Measurements from ENCODE around the gene ZNF443. TPM values are rescaled to one million over a fixed set of nuclear protein-coding genes. Genes with fewer than 3 reads are reported as not detected.

Gene ZNF443
- total and polyA plus RNA-seq, 9 of the 15 experiments (the other 6 are each of a cell fraction or from before 2014, with no cell fraction given): 1.5 to 4.9 (median 2.8) TPM

- in situ Hi-C loops (cut with MboI): no loop called here
Measured at GRCh38 chr19:12379732-12380443, 60.9 kb downstream of the ZNF443 start.

More at GRCh38 chr19:12379732-12380443, 60.9 kb downstream of the ZNF443 start:
- no peaks in the 10 kb centered on the region for H3K4me1 ChIP-seq (replicated peaks in 1 of 2; ENCODE audit: control insufficient read depth in 2 of 2, insufficient read depth in 2 of 2, low read length in 2 of 2)
- no peak overlapping the region for H3K9ac ChIP-seq (ENCODE audit: insufficient read depth in 1 of 2, low read depth in 2 of 2, low read length in 2 of 2)
- 14% methylated on average over 5 of the region's 5 CpGs for WGBS (ENCODE audit: insufficient coverage, low coverage, missing lambda C conversion rate)
- H3K9me1 ChIP-seq (ENCODE audit: control insufficient read depth, insufficient read depth, low read length): no peaks in the 10 kb centered on the region
- DNase-seq (ENCODE audit: extremely low read depth in 1 of 4, low spot score in 3 of 4) (no peak), FAIRE-seq (no peak), ATAC-seq (no peak)
- no peak overlapping the region for H3K4me3 ChIP-seq
- no peaks in the 10 kb centered on the region for H3K36me3 ChIP-seq (ENCODE audit: control insufficient read depth, insufficient read depth, low read length)
- CTCF ChIA-PET (ENCODE audit: low intra/inter-chr PET ratio): no interaction called here
- H4K20me1 ChIP-seq (replicated peaks; ENCODE audit: control insufficient read depth, insufficient read depth, low read length): no peaks in the 10 kb centered on the region
- peaks cover 7% of the 10 kb centered on the region for H3K9me3 ChIP-seq (replicated peaks; ENCODE audit: control insufficient read depth, insufficient read depth, low read depth, low read length)
- no peak overlapping the region for H2AFZ ChIP-seq (ENCODE audit: low read depth, low read length)
- TF ChIP-seq THAP7 (CRISPR knock-in tag; IDR thresholded peaks at IDR 0.05): no peak
- TF ChIP-seq CCNT2 (IDR thresholded peaks at IDR 0.05; ENCODE audit: borderline replicate concordance, extremely low read depth, insufficient read length, low read depth, low read length): no peak
- TF ChIP-seq ZNF274 (IDR thresholded peaks at IDR 0.05; ENCODE audit: borderline replicate concordance, low read depth, low read length): peak; percentile 72; the same call in 1 of the 2 replicates
- peak; percentile 85 for TF ChIP-seq ZNF75A (CRISPR knock-in tag; IDR thresholded peaks at IDR 0.05)
- intact Hi-C loops (cut with micrococcal nuclease): loop anchor here (10.0 kb wide), 1 partner anchor 105 kb away; the partner anchor contains the start of gene ZNF709
- BruUV-seq (replicated peaks): no TSS peak
- no peaks in the 10 kb centered on the region for H3K27me3 ChIP-seq (ENCODE audit: control insufficient read depth in 2 of 2, insufficient read depth in 2 of 2, low read length in 2 of 2)
- H3K4me2 ChIP-seq (ENCODE audit: insufficient read depth, low read length): no peak overlapping the region
- POLR2A ChIA-PET: no interaction called here
- H3K79me2 ChIP-seq (ENCODE audit: control insufficient read depth, insufficient read depth, low read length): no peaks in the 10 kb centered on the region
- no peak overlapping the region for H3K27ac ChIP-seq (ENCODE audit: extremely low read depth, low read depth, low read length)

Other genes starting within 250 kb of the ZNF443 start
Only the 7 nearest of the 12 such genes appear.
- gene ZNF44, start 146.1 kb downstream of the ZNF443 start, total RNA-seq (2014; rRNA removed): 2.6 and 3.2 TPM in 2 replicates
- gene ZNF44, start 146.1 kb downstream of the ZNF443 start, total RNA-seq (2014; rRNA removed; fragmentation: Illumina TruSeq; extraction: Trizol): 8.3 TPM in 2 replicates
- gene ZNF44, start 146.1 kb downstream of the ZNF443 start, total RNA-seq (2015; rRNA removed; fragmentation: Illumina TruSeq; extraction: Trizol): 7.7 and 8.2 TPM in 2 replicates
- gene ZNF44, start 146.1 kb downstream of the ZNF443 start, total RNA-seq (2021): 3.2 and 3.9 TPM in 2 replicates
- gene ZNF44, start 146.1 kb downstream of the ZNF443 start, polyA plus RNA-seq (2011; rRNA removed): 2.7 and 4.4 TPM in 2 replicates
- 5.3 and 5.5 TPM in 2 replicates for gene ZNF44, start 146.1 kb downstream of the ZNF443 start, polyA plus RNA-seq (2014; fragmentation: Illumina TruSeq; extraction: Trizol)
- 1 to 10 TPM; 2.7 to 5.7 TPM for gene ZNF44, start 146.1 kb downstream of the ZNF443 start, polyA plus RNA-seq (2014; fragmentation: Nextera tagmentation; extraction: Ambion mirVana)
- gene ZNF44, start 146.1 kb downstream of the ZNF443 start, polyA plus RNA-seq (2014; rRNA removed): 3.9 and 4.4 TPM in 2 replicates
- gene ZNF563, start 107.4 kb downstream of the ZNF443 start, total RNA-seq (2014; rRNA removed): 0.73 and 0.98 TPM in 2 replicates
- 1.2 and 1.3 TPM in 2 replicates for gene ZNF563, start 107.4 kb downstream of the ZNF443 start, total RNA-seq (2014; rRNA removed; fragmentation: Illumina TruSeq; extraction: Trizol)
- gene ZNF563, start 107.4 kb downstream of the ZNF443 start, total RNA-seq (2015; rRNA removed; fragmentation: Illumina TruSeq; extraction: Trizol): 1.6 and 1.7 TPM in 2 replicates
- 0.69 and 1.5 TPM in 2 replicates for gene ZNF563, start 107.4 kb downstream of the ZNF443 start, total RNA-seq (2021)
- gene ZNF563, start 107.4 kb downstream of the ZNF443 start, polyA plus RNA-seq (2011; rRNA removed): 0.57 and 0.67 TPM in 2 replicates
- gene ZNF563, start 107.4 kb downstream of the ZNF443 start, polyA plus RNA-seq (2014; fragmentation: Illumina TruSeq; extraction: Trizol): 1.1 and 1.3 TPM in 2 replicates
- under 1 TPM; 0.37 to 0.74 TPM for gene ZNF563, start 107.4 kb downstream of the ZNF443 start, polyA plus RNA-seq (2014; fragmentation: Nextera tagmentation; extraction: Ambion mirVana)
- 1.00 and 2.9 TPM in 2 replicates for gene ZNF563, start 107.4 kb downstream of the ZNF443 start, polyA plus RNA-seq (2014; rRNA removed)
- gene ZNF442, start 75.3 kb downstream of the ZNF443 start, total RNA-seq (2014; rRNA removed): 3.9 and 5.2 TPM in 2 replicates
- 7.0 and 7.1 TPM in 2 replicates for gene ZNF442, start 75.3 kb downstream of the ZNF443 start, total RNA-seq (2014; rRNA removed; fragmentation: Illumina TruSeq; extraction: Trizol)
- 4.9 and 5.5 TPM in 2 replicates for gene ZNF442, start 75.3 kb downstream of the ZNF443 start, total RNA-seq (2015; rRNA removed; fragmentation: Illumina TruSeq; extraction: Trizol)
- 3.4 and 4.1 TPM in 2 replicates for gene ZNF442, start 75.3 kb downstream of the ZNF443 start, total RNA-seq (2021)
- 4.7 and 5.2 TPM in 2 replicates for gene ZNF442, start 75.3 kb downstream of the ZNF443 start, polyA plus RNA-seq (2011; rRNA removed)
- 2.5 TPM in 2 replicates for gene ZNF442, start 75.3 kb downstream of the ZNF443 start, polyA plus RNA-seq (2014; fragmentation: Illumina TruSeq; extraction: Trizol)
- gene ZNF442, start 75.3 kb downstream of the ZNF443 start, polyA plus RNA-seq (2014; fragmentation: Nextera tagmentation; extraction: Ambion mirVana): 1 to 10 TPM; 3.1 to 5.5 TPM
- 1.7 and 2.6 TPM in 2 replicates for gene ZNF442, start 75.3 kb downstream of the ZNF443 start, polyA plus RNA-seq (2014; rRNA removed)
- gene ZNF799, start 39.8 kb downstream of the ZNF443 start, total RNA-seq (2014; rRNA removed): 2.7 and 3.2 TPM in 2 replicates
- gene ZNF799, start 39.8 kb downstream of the ZNF443 start, total RNA-seq (2014; rRNA removed; fragmentation: Illumina TruSeq; extraction: Trizol): 4.6 TPM in 2 replicates
- gene ZNF799, start 39.8 kb downstream of the ZNF443 start, total RNA-seq (2015; rRNA removed; fragmentation: Illumina TruSeq; extraction: Trizol): 4.5 and 5.5 TPM in 2 replicates
- gene ZNF799, start 39.8 kb downstream of the ZNF443 start, total RNA-seq (2021): 2.9 and 3.6 TPM in 2 replicates
- 3.4 and 4.5 TPM in 2 replicates for gene ZNF799, start 39.8 kb downstream of the ZNF443 start, polyA plus RNA-seq (2011; rRNA removed)
- gene ZNF799, start 39.8 kb downstream of the ZNF443 start, polyA plus RNA-seq (2014; fragmentation: Illumina TruSeq; extraction: Trizol): 2.7 and 3.1 TPM in 2 replicates
- gene ZNF799, start 39.8 kb downstream of the ZNF443 start, polyA plus RNA-seq (2014; fragmentation: Nextera tagmentation; extraction: Ambion mirVana): 1 to 10 TPM in 1 of 2 experiments, under 1 TPM in 1; 0.63 to 2.2 TPM
- gene ZNF799, start 39.8 kb downstream of the ZNF443 start, polyA plus RNA-seq (2014; rRNA removed): 1.6 and 2.1 TPM in 2 replicates
- 0.12 and 0.18 TPM in 2 replicates for gene ZNF709, start 43.8 kb upstream of the ZNF443 start, total RNA-seq (2014; rRNA removed)
- gene ZNF709, start 43.8 kb upstream of the ZNF443 start, total RNA-seq (2014; rRNA removed; fragmentation: Illumina TruSeq; extraction: Trizol): 0.48 and 0.69 TPM in 2 replicates
- 0.58 and 0.64 TPM in 2 replicates for gene ZNF709, start 43.8 kb upstream of the ZNF443 start, total RNA-seq (2015; rRNA removed; fragmentation: Illumina TruSeq; extraction: Trizol)
- gene ZNF709, start 43.8 kb upstream of the ZNF443 start, total RNA-seq (2021): 0.27 and 0.63 TPM in 2 replicates
- gene ZNF709, start 43.8 kb upstream of the ZNF443 start, polyA plus RNA-seq (2011; rRNA removed): 0.36 and 0.69 TPM in 2 replicates
- gene ZNF709, start 43.8 kb upstream of the ZNF443 start, polyA plus RNA-seq (2014; fragmentation: Illumina TruSeq; extraction: Trizol): 0.11 and 0.13 TPM in 2 replicates
- gene ZNF709, start 43.8 kb upstream of the ZNF443 start, polyA plus RNA-seq (2014; fragmentation: Nextera tagmentation; extraction: Ambion mirVana): under 1 TPM; 0.13 to 0.15 TPM
- 0.07 and 0.22 TPM in 2 replicates for gene ZNF709, start 43.8 kb upstream of the ZNF443 start, polyA plus RNA-seq (2014; rRNA removed)
- 5.2 and 6.7 TPM in 2 replicates for gene ZNF564, start 110.5 kb upstream of the ZNF443 start, total RNA-seq (2014; rRNA removed)
- 7.0 and 10.8 TPM in 2 replicates for gene ZNF564, start 110.5 kb upstream of the ZNF443 start, total RNA-seq (2014; rRNA removed; fragmentation: Illumina TruSeq; extraction: Trizol)
- gene ZNF564, start 110.5 kb upstream of the ZNF443 start, total RNA-seq (2015; rRNA removed; fragmentation: Illumina TruSeq; extraction: Trizol): 6.1 and 6.4 TPM in 2 replicates
- gene ZNF564, start 110.5 kb upstream of the ZNF443 start, total RNA-seq (2021): 6.0 and 8.1 TPM in 2 replicates
- 4.5 and 5.4 TPM in 2 replicates for gene ZNF564, start 110.5 kb upstream of the ZNF443 start, polyA plus RNA-seq (2011; rRNA removed)
- gene ZNF564, start 110.5 kb upstream of the ZNF443 start, polyA plus RNA-seq (2014; fragmentation: Illumina TruSeq; extraction: Trizol): 5.1 TPM in 2 replicates
- gene ZNF564, start 110.5 kb upstream of the ZNF443 start, polyA plus RNA-seq (2014; fragmentation: Nextera tagmentation; extraction: Ambion mirVana): 1 to 10 TPM; 1.4 to 2.1 TPM
- gene ZNF564, start 110.5 kb upstream of the ZNF443 start, polyA plus RNA-seq (2014; rRNA removed): 4.0 and 5.6 TPM in 2 replicates
- gene ZNF490, start 169.8 kb upstream of the ZNF443 start, total RNA-seq (2014; rRNA removed): 4.5 and 6.2 TPM in 2 replicates
- gene ZNF490, start 169.8 kb upstream of the ZNF443 start, total RNA-seq (2014; rRNA removed; fragmentation: Illumina TruSeq; extraction: Trizol): 8.0 and 8.3 TPM in 2 replicates
- 5.1 and 6.2 TPM in 2 replicates for gene ZNF490, start 169.8 kb upstream of the ZNF443 start, total RNA-seq (2015; rRNA removed; fragmentation: Illumina TruSeq; extraction: Trizol)
- gene ZNF490, start 169.8 kb upstream of the ZNF443 start, total RNA-seq (2021): 6.7 and 7.1 TPM in 2 replicates
- gene ZNF490, start 169.8 kb upstream of the ZNF443 start, polyA plus RNA-seq (2011; rRNA removed): 3.2 and 4.4 TPM in 2 replicates
- 2.4 TPM in 2 replicates for gene ZNF490, start 169.8 kb upstream of the ZNF443 start, polyA plus RNA-seq (2014; fragmentation: Illumina TruSeq; extraction: Trizol)
- gene ZNF490, start 169.8 kb upstream of the ZNF443 start, polyA plus RNA-seq (2014; fragmentation: Nextera tagmentation; extraction: Ambion mirVana): 1 to 10 TPM in 1 of 2 experiments, under 1 TPM in 1; 0.90 to 1.5 TPM
- 1.9 and 2.2 TPM in 2 replicates for gene ZNF490, start 169.8 kb upstream of the ZNF443 start, polyA plus RNA-seq (2014; rRNA removed)

Measured in K562 (cell line).